SK-N-MC (cell line): ENCODE data around the gene ZDHHC7.

Experiments
- EZH2 ChIP-seq: fragments of 200-600 bp; sonication (generic); IDR thresholded peaks from one replicate; pipeline ENCODE4 v1.6.1; 2017; ENCODE audit warnings: antibody characterized with exemption
- FOXP2 ChIP-seq: optimal IDR thresholded peaks from 2 replicates; pipeline ENCODE3; 2011; ENCODE audit warnings: mild to moderate bottlenecking, moderate library complexity; ENCODE audit not compliant: insufficient read depth; ENCODE audit errors: extremely low read length, control extremely low read depth
- POLR2AphosphoS5 ChIP-seq: IDR thresholded peaks from 2 replicates; pipeline ENCODE4 v1.6.1; 2012; ENCODE audit warnings: mild to moderate bottlenecking, low read depth, low read length, borderline replicate concordance

- TF ChIP-seq EZH2 (no peak), POLR2AphosphoS5 (no peak), FOXP2 (no peak)
These were observed 15.0 kb downstream of the ZDHHC7 start for GRCh38 chr16:84996365-84996764.
